Mesendoderm (in vitro differentiated cells): Measurements from ENCODE around the gene RHBDL1.

Experiments used
- DNase-seq: peaks from one replicate; pipeline ENCODE4 v3.0.0; 2013
- H2AK5ac ChIP-seq: 2 replicates; pipeline ENCODE4 v1.6.1; 2013; ENCODE audit warnings: low read length, inconsistent platforms
- H2BK120ac ChIP-seq: 2 replicates; pipeline ENCODE4 v1.6.1; 2013; ENCODE audit warnings: low read depth, mild to moderate bottlenecking, low read length, moderate library complexity, mixed read lengths
- H2BK15ac ChIP-seq: replicated peaks from 2 replicates; pipeline ENCODE4 v1.6.1; 2013; ENCODE audit warnings: low read depth, mild to moderate bottlenecking, moderate library complexity
- H2BK5ac ChIP-seq: 2 replicates; pipeline ENCODE4 v1.6.1; 2013; ENCODE audit warnings: low read length, inconsistent platforms
- H3K18ac ChIP-seq: 2 replicates; pipeline ENCODE4 v1.6.1; 2013; ENCODE audit warnings: mild to moderate bottlenecking, low read length, mixed read lengths
- H3K23ac ChIP-seq: one replicate; pipeline ENCODE4 v1.6.1; 2013; ENCODE audit warnings: low read length
- H3K27ac ChIP-seq: 2 replicates; pipeline ENCODE4 v1.5.1; 2013; ENCODE audit warnings: low read depth, mild to moderate bottlenecking, inconsistent platforms, low read length, moderate library complexity
- H3K27me3 ChIP-seq: 2 replicates; pipeline ENCODE4 v1.6.1; 2013; ENCODE audit warnings: low read length, control low read depth, mild to moderate bottlenecking, inconsistent platforms; ENCODE audit not compliant: insufficient read depth, poor library complexity
- H3K36me3 ChIP-seq: 2 replicates; pipeline ENCODE4 v1.6.1; 2013; ENCODE audit warnings: low read length, inconsistent platforms; ENCODE audit not compliant: control insufficient read depth, insufficient read depth
- H3K4ac ChIP-seq: one replicate; pipeline ENCODE4 v1.6.1; 2013; ENCODE audit warnings: low read depth, mild to moderate bottlenecking, low read length, moderate library complexity
- H3K4me1 ChIP-seq: 2 replicates; pipeline ENCODE4 v1.6.1; 2013; ENCODE audit warnings: low read depth, low read length, inconsistent platforms; ENCODE audit not compliant: control insufficient read depth
- H3K4me2 ChIP-seq: 2 replicates; pipeline ENCODE4 v1.6.1; 2013; ENCODE audit warnings: low read length
- H3K4me3 ChIP-seq: 2 replicates; pipeline ENCODE4 v1.5.1; 2013; ENCODE audit warnings: mild to moderate bottlenecking, low read length
- H3K56ac ChIP-seq: one replicate; pipeline ENCODE4 v1.6.1; 2013; ENCODE audit warnings: low read length
- H3K79me1 ChIP-seq: 2 replicates; pipeline ENCODE4 v1.6.1; 2013; ENCODE audit warnings: low read length, inconsistent platforms
- H3K79me2 ChIP-seq: 2 replicates; pipeline ENCODE4 v1.6.1; 2013; ENCODE audit warnings: mild to moderate bottlenecking, low read length; ENCODE audit not compliant: control insufficient read depth, insufficient read depth
- H3K9ac ChIP-seq: 2 replicates; pipeline ENCODE4 v1.6.1; 2013; ENCODE audit warnings: low read length, inconsistent platforms
- H4K5ac ChIP-seq: one replicate; pipeline ENCODE4 v1.6.1; 2013; ENCODE audit warnings: low read length
- H4K8ac ChIP-seq: one replicate; pipeline ENCODE4 v1.6.1; 2013; ENCODE audit warnings: low read depth, mild to moderate bottlenecking, control low read depth, low read length, moderate library complexity
- WGBS: extraction: QIAGEN DNeasy Blood & Tissue Kit; methylation state at CpG from one replicate; pipeline ENCODE4 v1.1.7; 2013; ENCODE audit warnings: low lambda C conversion rate, missing lambda C conversion rate; ENCODE audit not compliant: insufficient coverage; ENCODE audit errors: extremely low coverage; 5-methylcytosine and 5-hydroxymethylcytosine counted together

The RHBDL1 gene

DNA sequence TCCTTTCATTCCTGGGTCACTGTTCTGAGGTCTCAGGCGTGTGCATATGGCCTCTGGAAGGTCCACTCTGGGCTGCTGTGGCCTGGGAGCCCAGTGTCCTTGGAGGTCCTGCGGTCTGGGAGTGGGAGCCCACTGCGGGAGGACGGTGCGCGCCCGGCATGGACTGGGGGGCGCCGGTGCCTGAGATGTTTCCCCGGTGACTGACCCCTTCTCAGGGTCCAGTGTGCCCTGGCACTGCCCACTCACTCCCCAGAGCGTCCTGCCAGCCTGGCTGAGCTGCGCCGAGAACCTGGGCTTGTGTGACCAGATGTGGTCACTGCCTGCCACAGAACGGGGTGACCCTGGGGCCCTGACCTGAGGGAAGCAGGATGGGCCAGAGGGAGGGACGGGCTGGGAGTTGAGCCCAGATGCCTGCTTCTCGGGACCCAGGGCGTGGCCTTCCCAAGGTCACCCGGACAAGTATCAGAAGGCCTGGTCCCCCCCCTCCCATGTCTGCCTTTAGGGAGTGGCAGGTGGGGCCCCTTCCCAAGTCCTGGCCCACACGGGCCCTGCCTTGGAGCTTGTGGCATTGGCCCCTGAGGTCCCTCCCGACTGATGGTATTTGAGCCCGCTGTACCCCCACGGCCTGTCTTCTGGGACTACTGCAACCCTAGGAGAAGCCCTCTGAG is 1.1 kb upstream of the RHBDL1 start:
- no peak overlapping the region for H3K9ac ChIP-seq
- no peak overlapping the region for H4K5ac ChIP-seq
- no peak overlapping the region for H4K8ac ChIP-seq
- peaks cover 1% of the 10 kb centered on the region for H3K79me1 ChIP-seq
- DNase-seq: no peak
- no peak overlapping the region for H3K4me3 ChIP-seq
- no peak overlapping the region for H3K4ac ChIP-seq
- no peak overlapping the region for H3K56ac ChIP-seq
- H3K18ac ChIP-seq: no peak overlapping the region
- no peak overlapping the region for H2AK5ac ChIP-seq
- H2BK5ac ChIP-seq: no peak overlapping the region
- peaks cover under 1% of the 10 kb centered on the region for H3K79me2 ChIP-seq
- no peak overlapping the region for H3K23ac ChIP-seq
- H2BK120ac ChIP-seq: no peak overlapping the region
- WGBS: no CpG with 5 or more reads among the region's 22 CpGs
- H3K27me3 ChIP-seq: no peaks in the 10 kb centered on the region
- no peak overlapping the region for H3K4me2 ChIP-seq
- H3K36me3 ChIP-seq: peaks cover 21% of the 10 kb centered on the region
- H3K4me1 ChIP-seq: peaks cover 5% of the 10 kb centered on the region
- no peak overlapping the region for H2BK15ac ChIP-seq
- H3K27ac ChIP-seq: no peak overlapping the region

GRCh38 chr16:675884-676564 is 553 bp downstream of the RHBDL1 start:
- H2BK15ac ChIP-seq: no peak overlapping the region
- no peak overlapping the region for H2BK120ac ChIP-seq
- peaks cover 10% of the 10 kb centered on the region for H3K36me3 ChIP-seq
- H3K27me3 ChIP-seq: no peaks in the 10 kb centered on the region
- H3K18ac ChIP-seq: no peak overlapping the region
- DNase-seq: no peak
- H3K56ac ChIP-seq: peak overlapping the region; percentile 25
- H3K79me1 ChIP-seq: peaks cover under 1% of the 10 kb centered on the region
- H2AK5ac ChIP-seq: no peak overlapping the region
- H3K9ac ChIP-seq: no peak overlapping the region
- H3K4me3 ChIP-seq: no peak overlapping the region
- H4K8ac ChIP-seq: no peak overlapping the region
- H3K4ac ChIP-seq: no peak overlapping the region
- H3K79me2 ChIP-seq: peaks cover 4% of the 10 kb centered on the region
- no peak overlapping the region for H2BK5ac ChIP-seq
- H3K23ac ChIP-seq: no peak overlapping the region
- H4K5ac ChIP-seq: no peak overlapping the region
- no peak overlapping the region for H3K27ac ChIP-seq
- no CpG with 5 or more reads among the region's 25 CpGs for WGBS
- H3K4me1 ChIP-seq: peaks cover 5% of the 10 kb centered on the region
- H3K4me2 ChIP-seq: no peak overlapping the region

- Histone ChIP-seq H3K27me3 (no peaks in the 10 kb centered on the region), H3K4me2 (no peak overlapping the region), H3K56ac (no peak overlapping the region), H4K5ac (no peak overlapping the region), H3K4me1 (peaks cover 5% of the 10 kb centered on the region), H3K23ac (no peak overlapping the region), H3K79me2 (peaks cover 9% of the 10 kb centered on the region), H3K27ac (no peak overlapping the region), H3K9ac (no peak overlapping the region), H2AK5ac (no peak overlapping the region), H3K18ac (no peak overlapping the region), H2BK5ac (no peak overlapping the region), H4K8ac (no peak overlapping the region), H2BK120ac (no peak overlapping the region), H3K4me3 (no peak overlapping the region), H2BK15ac (no peak overlapping the region), H3K4ac (no peak overlapping the region), H3K79me1 (peaks cover 2% of the 10 kb centered on the region), H3K36me3 (peaks cover 10% of the 10 kb centered on the region)
- WGBS: no CpG with 5 or more reads among the region's 21 CpGs
- no peak for DNase-seq
These were observed 1.1 kb downstream of the RHBDL1 start for GRCh38 chr16:676565-676902.

DNA sequence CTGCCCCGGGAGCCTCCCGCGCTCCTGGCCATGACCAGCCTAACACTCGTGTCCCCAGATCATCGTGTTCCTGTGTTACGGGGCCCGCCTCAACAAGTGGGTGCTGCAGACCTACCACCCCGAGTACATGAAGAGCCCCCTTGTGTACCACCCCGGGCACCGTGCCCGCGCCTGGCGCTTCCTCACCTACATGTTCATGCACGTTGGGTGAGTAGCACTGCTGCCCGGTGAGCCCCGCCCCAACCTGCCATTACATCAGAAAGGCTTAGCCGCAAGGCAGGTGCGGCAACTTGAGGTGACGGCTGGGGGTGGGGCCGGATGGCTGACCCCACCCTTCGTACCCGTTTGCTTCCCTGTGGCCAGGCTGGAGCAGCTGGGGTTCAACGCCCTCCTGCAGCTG is 1.4 kb downstream of the RHBDL1 start:
- H3K56ac ChIP-seq: no peak overlapping the region
- H4K5ac ChIP-seq: no peak overlapping the region
- no peak overlapping the region for H4K8ac ChIP-seq
- no peak overlapping the region for H2BK5ac ChIP-seq
- H3K4ac ChIP-seq: no peak overlapping the region
- no peak overlapping the region for H2AK5ac ChIP-seq
- no peak for DNase-seq
- H3K4me3 ChIP-seq: no peak overlapping the region
- no peak overlapping the region for H3K23ac ChIP-seq
- H2BK120ac ChIP-seq: no peak overlapping the region
- no peak overlapping the region for H3K18ac ChIP-seq
- H3K9ac ChIP-seq: no peak overlapping the region
- H3K79me2 ChIP-seq: peaks cover 13% of the 10 kb centered on the region
- H3K4me1 ChIP-seq: peaks cover 5% of the 10 kb centered on the region
- peaks cover 12% of the 10 kb centered on the region for H3K36me3 ChIP-seq
- no CpG with 5 or more reads among the region's 23 CpGs for WGBS
- H3K79me1 ChIP-seq: peaks cover 6% of the 10 kb centered on the region
- no peaks in the 10 kb centered on the region for H3K27me3 ChIP-seq
- H3K27ac ChIP-seq: no peak overlapping the region
- H2BK15ac ChIP-seq: no peak overlapping the region
- no peak overlapping the region for H3K4me2 ChIP-seq

DNA sequence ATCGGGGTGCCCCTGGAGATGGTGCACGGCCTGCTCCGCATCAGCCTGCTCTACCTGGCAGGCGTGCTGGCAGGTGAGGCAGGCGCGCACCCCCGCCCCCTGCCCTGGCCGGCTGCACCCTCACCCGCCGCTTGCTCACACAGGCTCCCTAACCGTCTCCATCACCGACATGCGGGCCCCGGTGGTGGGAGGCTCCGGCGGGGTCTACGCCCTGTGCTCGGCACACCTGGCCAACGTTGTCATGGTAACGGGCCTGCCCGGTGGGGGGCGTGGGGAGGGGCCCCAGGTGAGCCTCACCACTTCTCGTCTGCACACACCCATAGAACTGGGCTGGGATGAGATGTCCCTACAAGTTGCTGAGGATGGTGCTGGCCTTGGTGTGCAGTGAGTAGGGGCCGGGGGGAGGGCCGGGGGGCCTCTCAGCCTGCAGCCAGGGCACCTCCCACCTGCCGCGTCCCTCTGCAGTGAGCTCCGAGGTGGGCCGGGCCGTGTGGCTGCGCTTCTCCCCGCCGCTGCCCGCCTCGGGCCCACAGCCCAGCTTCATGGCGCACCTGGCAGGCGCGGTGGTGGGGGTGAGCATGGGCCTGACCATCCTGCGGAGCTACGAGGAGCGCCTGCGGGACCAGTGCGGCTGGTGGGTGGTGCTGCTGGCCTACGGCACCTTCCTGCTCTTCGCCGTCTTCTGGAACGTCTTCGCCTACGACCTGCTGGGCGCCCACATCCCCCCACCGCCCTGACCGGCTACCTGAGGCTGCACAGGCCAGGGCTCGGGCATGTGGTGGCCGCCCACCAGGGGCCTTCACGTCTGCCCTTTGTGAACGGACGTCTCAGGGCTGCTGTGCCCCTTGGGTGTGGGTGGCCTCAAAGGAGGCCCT is 2.1 kb downstream of the RHBDL1 start:
- H3K4me3 ChIP-seq: no peak overlapping the region
- no CpG with 5 or more reads among the region's 57 CpGs for WGBS
- H3K9ac ChIP-seq: no peak overlapping the region

More for the DNA sequence above, 2.1 kb downstream of the RHBDL1 start:
- H3K4me2 ChIP-seq: no peak overlapping the region
- no peaks in the 10 kb centered on the region for H3K27me3 ChIP-seq
- no peak overlapping the region for H3K56ac ChIP-seq
- H4K8ac ChIP-seq: no peak overlapping the region
- peaks cover 11% of the 10 kb centered on the region for H3K79me1 ChIP-seq
- no peak overlapping the region for H3K18ac ChIP-seq
- H4K5ac ChIP-seq: no peak overlapping the region
- no peak overlapping the region for H2BK120ac ChIP-seq
- H3K4me1 ChIP-seq: peaks cover 5% of the 10 kb centered on the region
- no peak for DNase-seq
- no peak overlapping the region for H2AK5ac ChIP-seq
- H3K27ac ChIP-seq: no peak overlapping the region
- no peak overlapping the region for H3K4ac ChIP-seq
- H3K23ac ChIP-seq: no peak overlapping the region
- H2BK15ac ChIP-seq: no peak overlapping the region
- peaks cover 15% of the 10 kb centered on the region for H3K79me2 ChIP-seq
- H2BK5ac ChIP-seq: no peak overlapping the region
- H3K36me3 ChIP-seq: peaks cover 13% of the 10 kb centered on the region
